ENCODE measurements around the gene CYP11A1.

CYP11A1 gene

DNA sequence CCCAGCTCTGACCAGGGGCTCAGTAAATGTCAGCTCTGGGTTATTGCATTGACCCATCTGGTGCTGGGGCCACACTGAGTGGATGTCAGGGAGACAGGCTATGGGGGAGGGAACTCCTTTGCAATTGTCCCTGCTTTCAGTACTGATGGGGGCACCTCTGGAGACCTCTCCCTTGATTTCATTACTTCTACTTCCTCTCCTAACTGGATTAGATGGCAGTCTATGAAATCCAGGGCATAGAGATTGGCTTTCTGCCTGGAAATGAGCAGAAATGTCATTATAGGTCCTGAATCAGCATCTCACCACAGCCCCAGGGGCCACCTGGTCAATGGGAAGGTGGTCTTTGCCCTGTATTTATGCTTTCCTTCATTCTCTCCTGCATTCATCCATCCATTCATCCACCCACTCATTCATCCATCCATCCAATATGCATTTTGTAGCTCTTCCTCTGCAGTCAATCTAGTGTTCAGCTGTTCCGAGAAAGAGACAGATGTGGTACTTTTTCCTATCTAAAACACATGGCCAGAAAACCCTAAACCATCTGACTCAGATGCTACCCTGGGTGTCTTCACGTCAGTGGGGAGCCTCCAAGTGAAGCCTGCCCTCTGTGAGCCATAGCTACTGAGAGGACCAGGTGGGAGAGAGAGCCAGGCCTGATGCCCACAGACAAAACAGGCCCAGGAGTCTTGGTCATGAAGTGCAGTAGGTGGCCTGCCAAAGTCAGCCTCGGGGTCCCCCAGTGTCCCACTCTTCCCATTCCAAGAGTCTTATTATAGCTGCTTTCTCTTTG is 74.2 kb downstream of the CYP11A1 start:
- no peak for DNase-seq

DNA sequence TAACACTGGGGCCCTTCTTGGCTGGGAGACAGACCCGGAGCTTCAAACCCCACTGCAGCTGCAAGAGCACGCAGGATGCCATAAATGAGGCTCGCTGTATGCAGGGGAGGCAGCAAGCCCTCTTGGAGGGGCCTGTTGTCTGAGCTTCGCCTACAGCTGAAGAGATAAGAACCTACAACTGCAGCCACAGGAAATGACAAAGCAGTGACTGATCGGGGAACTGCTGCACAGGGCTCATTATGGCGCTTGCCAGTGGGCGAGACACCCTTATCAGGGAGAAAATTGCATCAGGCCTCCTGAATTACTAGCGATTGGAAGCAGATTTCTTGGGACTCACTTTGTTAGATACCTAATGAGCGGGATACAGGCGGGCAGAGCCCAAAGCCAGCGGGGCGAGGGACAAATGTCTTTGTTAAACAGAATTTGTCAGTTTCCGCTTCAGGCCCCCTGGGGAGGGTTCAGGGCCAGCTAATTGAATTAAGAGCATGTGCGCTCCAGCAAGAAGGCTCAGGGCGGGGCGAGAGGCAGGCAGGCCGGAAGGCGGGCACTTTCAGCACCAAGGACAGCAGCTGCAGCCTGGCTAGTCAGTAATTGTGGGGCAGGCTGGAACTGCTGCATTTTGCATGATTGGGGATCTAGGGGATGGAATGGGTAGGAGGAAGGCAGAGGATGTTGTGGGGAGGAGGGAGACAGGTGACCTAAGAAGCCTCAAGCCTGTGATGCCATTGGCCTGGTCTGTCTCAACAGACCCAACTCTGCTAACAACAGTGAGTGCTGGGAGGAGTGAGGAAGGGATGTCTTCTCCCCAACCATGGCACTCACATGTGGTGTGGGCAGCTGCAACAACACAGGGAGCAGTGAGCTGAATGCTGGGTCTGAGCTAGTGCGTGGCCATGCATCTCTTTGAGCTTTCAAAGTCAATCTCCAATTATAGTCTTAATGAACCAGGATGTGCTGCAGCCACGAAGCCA is 76.1 kb downstream of the CYP11A1 start:
- DNase-seq = peak; percentile 84

- no peak for DNase-seq
These were observed 76.8 kb downstream of the CYP11A1 start for GRCh38 chr15:74290645-74291044.

DNA sequence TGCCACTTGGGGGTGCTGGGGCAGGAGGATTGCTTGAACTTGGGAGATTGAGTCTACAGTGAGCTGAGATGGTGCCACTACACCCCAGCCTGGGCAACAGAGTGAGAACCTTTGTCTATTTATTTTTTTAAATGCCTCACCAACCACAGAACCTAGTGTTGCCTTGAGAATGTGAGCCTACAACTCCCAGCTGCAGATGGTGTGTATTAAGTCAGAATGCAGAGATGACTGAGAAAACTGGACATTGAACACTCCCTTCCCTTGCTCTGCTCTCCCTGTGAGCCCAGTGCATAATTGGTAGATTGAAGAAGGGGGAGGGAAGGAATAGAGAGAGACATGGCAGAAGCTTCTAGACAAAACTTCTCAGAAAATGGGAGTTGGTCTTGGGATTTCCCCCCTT is 77.8 kb downstream of the CYP11A1 start:
- no peak for DNase-seq

Data from hematopoietic multipotent progenitor cell treated with erythropoietin and hydrocortisone succinate and interleukin-3 and kit ligand, for 8 days (in vitro differentiated cells).